ENCODE data around the gene GLIPR1.

GLIPR1 gene

DNA sequence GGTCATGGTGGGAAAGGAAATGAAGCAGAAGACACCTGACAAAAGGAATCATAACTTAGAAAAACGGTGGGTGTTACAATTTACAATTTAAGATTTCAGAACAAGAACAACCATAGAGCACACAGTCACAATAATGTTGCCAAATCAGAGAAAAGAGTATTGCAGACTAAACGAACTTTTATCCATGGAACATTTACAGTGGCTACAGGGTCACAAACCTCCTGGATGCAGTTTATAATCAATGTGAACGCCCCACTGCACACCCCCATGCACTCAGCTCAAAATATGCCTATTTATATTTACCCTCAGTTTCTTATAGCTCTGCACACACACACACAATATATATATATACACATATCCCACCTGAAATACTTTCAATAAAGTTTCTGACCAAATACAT is 22.9 kb downstream of the GLIPR1 start:
- TF ChIP-seq, protein P1, sequence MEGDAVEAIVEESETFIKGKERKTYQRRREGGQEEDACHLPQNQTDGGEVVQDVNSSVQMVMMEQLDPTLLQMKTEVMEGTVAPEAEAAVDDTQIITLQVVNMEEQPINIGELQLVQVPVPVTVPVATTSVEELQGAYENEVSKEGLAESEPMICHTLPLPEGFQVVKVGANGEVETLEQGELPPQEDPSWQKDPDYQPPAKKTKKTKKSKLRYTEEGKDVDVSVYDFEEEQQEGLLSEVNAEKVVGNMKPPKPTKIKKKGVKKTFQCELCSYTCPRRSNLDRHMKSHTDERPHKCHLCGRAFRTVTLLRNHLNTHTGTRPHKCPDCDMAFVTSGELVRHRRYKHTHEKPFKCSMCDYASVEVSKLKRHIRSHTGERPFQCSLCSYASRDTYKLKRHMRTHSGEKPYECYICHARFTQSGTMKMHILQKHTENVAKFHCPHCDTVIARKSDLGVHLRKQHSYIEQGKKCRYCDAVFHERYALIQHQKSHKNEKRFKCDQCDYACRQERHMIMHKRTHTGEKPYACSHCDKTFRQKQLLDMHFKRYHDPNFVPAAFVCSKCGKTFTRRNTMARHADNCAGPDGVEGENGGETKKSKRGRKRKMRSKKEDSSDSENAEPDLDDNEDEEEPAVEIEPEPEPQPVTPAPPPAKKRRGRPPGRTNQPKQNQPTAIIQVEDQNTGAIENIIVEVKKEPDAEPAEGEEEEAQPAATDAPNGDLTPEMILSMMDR (IDR thresholded peaks at IDR 0.05; ENCODE audit: low read depth, low read length, missing control alignments) = no peak
- no peak for DNase-seq (ENCODE audit: extremely low read depth, low read depth)
- H3K4me3 ChIP-seq (replicated peaks; ENCODE audit: low read depth, low read length) = no peak overlapping the region

DNA sequence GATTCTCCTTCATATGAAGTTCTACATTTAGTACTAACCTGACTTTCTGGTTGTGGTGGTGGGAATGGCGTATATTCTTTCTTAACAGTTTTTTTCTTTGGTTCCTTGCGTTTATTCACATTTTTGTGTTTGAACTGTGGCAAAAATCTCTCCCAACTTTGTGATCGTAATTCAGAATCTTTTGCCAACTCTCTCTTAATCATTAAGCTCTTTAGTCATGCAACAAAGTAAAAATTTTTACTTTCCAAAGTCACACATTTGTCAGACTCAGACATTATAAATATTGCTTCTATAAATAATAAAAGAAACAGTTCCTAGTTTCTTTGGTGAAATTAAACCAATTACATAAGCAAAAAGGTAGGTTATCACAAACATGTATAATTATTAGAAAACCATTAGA is 23.3 kb downstream of the GLIPR1 start:
- TF ChIP-seq, protein P1 (IDR thresholded peaks at IDR 0.05; ENCODE audit: low read depth, low read length, missing control alignments) = no peak
- no peak overlapping the region for H3K4me3 ChIP-seq (replicated peaks; ENCODE audit: low read depth, low read length)
- no peak for DNase-seq (ENCODE audit: extremely low read depth, low read depth)

DNA sequence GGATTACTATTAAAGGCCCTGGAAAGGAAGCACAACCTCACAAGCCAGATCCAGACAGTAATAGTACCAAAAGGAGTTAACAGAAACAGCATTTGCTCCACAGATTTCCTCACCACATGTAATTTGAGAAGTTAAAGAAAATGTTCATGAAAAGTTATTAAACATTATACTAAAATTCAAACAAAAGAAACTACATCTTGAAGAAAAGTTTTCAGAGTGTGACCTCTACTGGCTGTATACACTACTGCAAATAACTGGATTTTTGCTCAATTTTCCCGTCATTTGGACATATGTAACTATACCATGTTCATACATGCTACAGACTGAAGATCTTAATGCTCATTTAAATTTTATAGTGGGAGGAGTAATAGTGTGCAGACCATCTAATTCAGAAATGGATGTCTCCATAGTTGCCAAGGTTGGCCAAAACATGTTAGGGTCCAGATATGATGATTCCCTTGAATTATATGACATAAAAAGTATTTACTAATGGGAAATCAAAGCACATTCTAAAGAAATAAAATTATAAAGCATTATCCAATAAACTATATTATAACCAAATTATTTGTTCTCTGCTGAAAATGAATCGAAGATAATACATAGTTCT is 25.3 kb downstream of the GLIPR1 start:
- no peak for DNase-seq (ENCODE audit: extremely low read depth, low read depth)
- no peak overlapping the region for H3K4me3 ChIP-seq (replicated peaks; ENCODE audit: low read depth, low read length)
- TF ChIP-seq, protein P1 (IDR thresholded peaks at IDR 0.05; ENCODE audit: low read depth, low read length, missing control alignments) = peak; percentile 48

DNA sequence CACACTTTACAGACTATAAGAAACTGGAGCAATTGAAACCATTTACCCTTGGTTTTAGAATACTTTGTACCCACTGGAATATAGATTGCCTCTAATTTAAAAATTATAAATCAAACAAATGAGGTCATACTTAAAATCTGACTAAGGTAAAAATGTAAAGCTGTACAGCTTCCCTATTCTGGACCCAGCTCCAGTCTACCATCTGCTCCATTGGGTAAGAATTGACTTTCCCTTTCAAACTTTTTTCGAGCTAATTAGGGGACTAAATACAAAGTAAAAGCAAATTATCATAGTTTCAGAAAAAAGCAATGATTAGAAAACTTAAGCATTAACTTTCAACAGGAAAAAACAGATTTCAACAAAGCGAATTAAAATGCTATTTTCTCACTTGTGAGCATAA is 26.5 kb downstream of the GLIPR1 start:
- no peak for DNase-seq (ENCODE audit: extremely low read depth, low read depth)
- H3K4me3 ChIP-seq (replicated peaks; ENCODE audit: low read depth, low read length) = no peak overlapping the region
- TF ChIP-seq, protein P1 (IDR thresholded peaks at IDR 0.05; ENCODE audit: low read depth, low read length, missing control alignments) = no peak

DNA sequence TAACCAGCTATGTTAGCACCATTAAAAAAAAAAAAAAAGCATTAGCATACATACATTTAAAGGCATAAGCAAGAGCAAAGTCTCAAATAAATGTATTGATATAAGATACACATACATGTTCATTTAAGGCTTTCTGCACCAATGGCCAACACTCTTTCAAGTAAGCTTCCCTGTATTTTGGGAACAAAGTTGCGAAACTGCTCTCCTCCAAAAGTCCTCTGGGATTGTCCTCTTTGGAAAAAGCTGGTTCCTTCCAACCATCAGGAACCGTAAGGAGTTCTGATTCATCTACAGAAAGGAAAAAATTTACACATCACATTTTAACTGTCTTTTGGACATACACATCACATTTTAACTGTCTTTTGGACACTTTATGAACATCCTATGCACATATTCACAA is 27.6 kb downstream of the GLIPR1 start:
- TF ChIP-seq, protein P1 (IDR thresholded peaks at IDR 0.05; ENCODE audit: low read depth, low read length, missing control alignments) = no peak
- H3K4me3 ChIP-seq (replicated peaks; ENCODE audit: low read depth, low read length) = no peak overlapping the region

DNA sequence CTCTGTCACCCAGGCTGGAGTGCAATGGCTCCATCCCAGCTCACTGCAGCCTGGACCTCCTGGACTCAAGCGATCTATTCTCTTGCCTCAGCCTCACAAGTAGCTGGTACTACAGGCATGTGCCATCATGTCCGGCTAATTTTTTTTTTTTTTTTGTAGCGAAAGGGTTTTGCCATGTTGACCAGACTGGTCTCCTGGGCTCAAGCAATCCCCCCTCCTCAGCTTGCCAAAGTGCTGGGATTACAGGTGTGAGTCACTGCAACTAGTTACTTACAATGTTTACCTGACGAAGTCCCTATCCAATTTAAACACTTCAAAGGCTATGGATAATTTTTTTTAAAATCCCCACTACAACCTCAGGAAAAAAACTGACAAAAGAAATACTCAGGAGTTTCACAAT is 29.1 kb downstream of the GLIPR1 start:
- DNase-seq (ENCODE audit: extremely low read depth, low read depth) = no peak
- peak overlapping the region; percentile 77 for H3K4me3 ChIP-seq (replicated peaks; ENCODE audit: low read depth, low read length)
- TF ChIP-seq, protein P1 (IDR thresholded peaks at IDR 0.05; ENCODE audit: low read depth, low read length, missing control alignments) = no peak

More for the DNA sequence above, 27.6 kb downstream of the GLIPR1 start:
- DNase-seq (ENCODE audit: extremely low read depth, low read depth) = no peak
